Endometrial microvascular endothelial cells (primary cell): Measurements from ENCODE around the gene NPAS4. TPM values are rescaled to one million over a fixed set of nuclear protein-coding genes. Genes with fewer than 3 reads are reported as not detected.
"Not testable (repeated sequence)": the region's sequence is repeated elsewhere in the genome, so short reads cannot be mapped to it uniquely, and the experiment has no call there.

ENCODE experiments used
- in situ Hi-C: cut with HindIII; loops from 2 replicates; pipeline ENCODE4 v1.10.0; 2017; ENCODE audit warnings: low sequenced_read_pairs, low pct_unique_long_range_greater_than_20kb; ENCODE audit errors: inconsistent ontology term
- total RNA-seq: library from RNA; depleted of rRNA; stranded (reverse); fragments of >200 nt; gene quantifications from one replicate; pipeline ENCODE4 v1.2.3, GENCODE V29; 2015; ENCODE audit errors: inconsistent ontology term

The NPAS4 gene
- not detected for total RNA-seq

DNA sequence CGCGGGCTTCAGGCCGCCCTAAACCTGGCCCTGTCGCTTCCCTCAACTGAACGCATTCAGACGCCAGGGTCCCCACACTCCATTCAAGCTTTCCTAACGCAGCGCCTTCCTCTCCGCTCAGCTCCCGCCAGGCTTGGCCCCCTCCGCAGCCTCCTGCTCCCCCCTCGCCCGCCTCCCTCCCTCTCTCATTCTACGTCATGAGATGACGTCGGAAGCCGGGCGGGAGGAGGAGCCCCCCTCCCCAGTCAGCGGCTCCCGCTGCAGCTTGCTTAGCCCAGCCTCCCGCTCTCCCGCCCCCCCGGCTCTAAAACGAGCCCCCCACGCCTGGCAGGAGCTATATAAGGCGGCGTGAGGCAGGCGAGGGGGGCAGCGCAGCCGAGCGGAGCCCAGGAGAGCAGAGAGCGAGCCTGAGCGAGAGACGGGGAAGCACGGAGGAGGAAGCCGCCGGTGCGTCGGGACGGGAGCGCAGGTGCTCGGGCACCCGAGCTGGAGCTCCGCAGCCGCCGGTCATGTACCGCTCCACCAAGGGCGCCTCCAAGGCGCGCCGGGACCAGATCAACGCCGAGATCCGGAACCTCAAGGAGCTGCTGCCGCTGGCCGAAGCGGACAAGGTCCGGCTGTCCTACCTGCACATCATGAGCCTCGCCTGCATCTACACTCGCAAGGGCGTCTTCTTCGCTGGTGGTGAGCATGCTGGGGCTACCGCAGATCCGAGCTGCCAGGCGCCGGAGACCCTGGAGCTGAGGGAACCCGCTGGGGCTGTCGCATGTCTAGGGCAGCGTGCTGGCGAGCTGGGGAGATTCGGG is at the start of gene NPAS4:
Gene NPAS4, plus strand, starts transcription at position 365 of the 806 bp plus-strand sequence. Its CDS starts 145 bp downstream, at position 510.
- in situ Hi-C loops, result loop anchor here (25.0 kb wide), 1 partner anchor 266 kb away; the partner anchor contains the start of gene RBM4B

DNA sequence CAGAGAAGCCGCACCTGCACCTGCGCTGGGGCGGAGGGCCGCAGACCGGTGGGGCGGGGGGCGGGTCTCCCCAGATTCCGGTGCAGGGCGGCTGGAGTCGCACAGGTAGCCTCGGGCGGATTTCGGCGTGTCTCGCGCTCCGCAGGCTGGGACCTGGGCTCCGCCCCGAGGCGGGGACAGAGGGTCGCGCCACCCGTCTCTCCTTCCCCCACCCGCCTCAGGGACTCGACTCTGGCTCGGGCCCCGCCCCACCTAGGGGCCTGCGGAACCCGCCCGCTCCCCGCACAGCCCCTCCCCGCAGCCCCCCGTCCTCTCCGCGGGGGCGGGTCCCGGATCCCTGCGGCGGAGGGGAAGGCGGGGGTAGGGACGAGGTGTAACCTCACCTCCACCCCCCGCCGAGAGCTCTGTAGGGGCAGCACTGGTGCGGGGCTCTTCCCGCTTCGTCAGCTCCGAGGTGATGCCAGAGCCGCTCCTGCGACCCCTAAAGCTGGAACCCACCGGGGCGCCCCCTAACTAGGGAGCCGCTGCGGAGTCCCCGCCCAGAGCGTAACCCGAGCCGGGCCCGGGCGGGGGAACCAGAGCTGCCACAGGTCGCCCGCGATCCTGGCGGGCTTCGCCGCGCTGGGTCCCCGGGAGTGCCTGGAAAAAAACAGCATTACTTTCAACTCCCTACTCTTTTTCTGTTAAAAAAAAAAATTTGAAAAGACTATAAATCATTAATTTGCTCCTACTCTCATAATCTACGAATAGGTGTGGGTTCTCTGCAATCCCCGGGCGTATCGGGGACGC is 49.0 kb upstream of the NPAS4 start, which contains the start of gene SLC29A2:
Gene SLC29A2, minus strand, starts transcription at position 134 of the 789 bp plus-strand sequence. CDS start 169 bp downstream, outside the sequence.
- in situ Hi-C loops, result no loop called here

DNA sequence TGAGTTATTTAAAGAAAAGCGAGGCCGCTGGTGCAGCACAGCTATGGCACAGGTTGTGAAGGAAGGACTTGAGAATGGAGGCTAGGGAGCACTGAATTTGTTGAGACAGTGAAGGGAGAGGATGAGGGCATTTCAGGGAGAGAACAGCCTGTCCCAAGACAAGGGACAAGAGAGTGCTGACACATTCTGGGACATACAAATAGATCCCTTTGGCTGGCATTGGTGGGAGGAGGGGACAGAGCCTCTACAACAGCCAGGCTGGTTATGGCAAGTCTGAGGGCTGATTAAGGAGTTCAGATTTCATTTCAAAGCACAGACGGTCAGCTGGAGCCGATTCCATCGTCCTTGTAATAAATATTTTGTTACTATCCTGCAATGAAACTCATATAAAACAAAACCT is 47.6 kb upstream of the NPAS4 start:
- in situ Hi-C loops, result no loop called here

- in situ Hi-C loops, result not testable (repeated sequence)
Measured at GRCh38 chr11:66373690-66374287, 47.0 kb upstream of the NPAS4 start.

GRCh38 chr11:66380264-66380663 is 40.6 kb upstream of the NPAS4 start:
- in situ Hi-C loops, result not testable (repeated sequence)

GRCh38 chr11:66384316-66384715 is 36.5 kb upstream of the NPAS4 start:
- in situ Hi-C loops, result not testable (repeated sequence)

DNA sequence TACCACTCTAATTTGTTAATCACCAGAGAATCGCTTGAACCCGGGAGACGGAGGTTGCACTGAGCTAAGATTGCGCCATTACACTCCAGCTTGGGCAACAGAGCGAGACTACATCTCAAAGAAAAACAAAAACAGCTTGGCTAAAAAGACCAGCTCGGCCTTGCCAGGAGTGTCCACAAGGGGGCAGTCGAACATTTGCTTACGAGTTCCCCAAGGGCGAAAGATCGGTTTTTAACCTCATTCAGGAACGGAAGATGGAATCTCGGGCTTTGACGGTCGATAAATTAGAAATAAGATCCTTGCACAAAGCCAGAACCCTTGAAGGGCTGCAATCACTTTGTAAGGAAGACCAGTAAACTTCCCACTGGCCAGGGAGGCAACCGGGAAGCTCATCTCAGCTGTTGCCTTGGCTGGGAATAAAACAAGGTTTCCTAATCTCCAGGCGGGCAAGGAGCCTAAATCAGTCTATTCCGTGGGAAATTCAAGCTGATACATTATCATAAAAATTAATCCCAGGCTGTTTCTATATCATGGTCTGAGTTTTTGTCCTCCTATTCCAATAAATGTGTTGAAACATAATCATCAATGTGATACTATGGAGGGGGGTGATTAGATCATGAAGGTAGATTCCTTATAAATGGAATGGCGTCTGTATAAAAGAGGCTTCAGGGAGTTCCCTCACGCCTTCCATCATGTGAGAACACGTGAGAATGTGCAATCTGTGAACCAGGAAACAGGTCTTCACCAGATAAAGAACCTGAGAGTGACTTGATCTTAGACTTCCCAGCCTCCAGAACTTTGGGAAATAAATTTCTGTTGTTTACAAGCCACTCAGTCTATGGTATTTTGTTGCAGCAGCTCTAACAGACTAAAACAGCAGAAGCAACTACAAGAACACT is 34.4 kb upstream of the NPAS4 start:
- in situ Hi-C loops, result no loop called here

GRCh38 chr11:66388780-66389386 is 32.0 kb upstream of the NPAS4 start:
- in situ Hi-C loops, result no loop called here

DNA sequence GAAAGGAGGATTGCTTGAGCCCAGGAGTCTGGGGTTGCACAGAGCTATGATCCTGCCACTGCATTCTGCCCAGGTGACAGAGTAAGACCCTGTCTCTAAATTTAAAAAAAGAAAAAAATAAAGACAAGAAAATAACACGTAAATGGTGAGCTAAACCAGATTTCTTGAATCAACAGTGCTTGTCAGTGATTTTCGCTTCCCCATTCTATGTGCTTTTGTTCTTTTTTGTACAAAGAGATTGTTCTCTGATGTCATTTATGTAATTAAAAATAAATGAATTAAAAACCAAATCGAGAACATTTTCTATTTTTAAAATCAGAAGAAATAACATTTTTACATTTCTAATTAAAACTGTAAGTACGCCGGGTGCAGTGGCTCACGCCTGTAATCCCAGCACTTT is 29.5 kb upstream of the NPAS4 start:
- in situ Hi-C loops, result no loop called here

DNA sequence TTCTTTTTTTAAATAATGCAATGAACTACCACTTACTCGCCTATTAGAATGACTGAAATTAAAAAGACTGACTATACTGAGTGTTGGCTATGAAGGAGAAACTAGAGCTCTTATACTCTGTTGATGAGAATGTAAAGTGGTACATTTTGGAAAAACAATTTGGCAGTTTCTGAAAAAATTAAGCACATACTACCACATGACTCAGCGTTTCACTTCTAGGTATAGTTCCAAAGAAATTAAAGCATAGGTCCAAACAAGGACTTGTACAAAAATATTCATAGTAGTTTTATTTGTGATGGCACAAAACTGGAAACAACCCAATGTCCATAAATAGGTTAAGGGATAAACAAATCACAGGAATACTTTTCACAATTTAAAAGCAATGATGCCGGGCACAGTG is 26.9 kb upstream of the NPAS4 start:
- in situ Hi-C loops, result no loop called here

DNA sequence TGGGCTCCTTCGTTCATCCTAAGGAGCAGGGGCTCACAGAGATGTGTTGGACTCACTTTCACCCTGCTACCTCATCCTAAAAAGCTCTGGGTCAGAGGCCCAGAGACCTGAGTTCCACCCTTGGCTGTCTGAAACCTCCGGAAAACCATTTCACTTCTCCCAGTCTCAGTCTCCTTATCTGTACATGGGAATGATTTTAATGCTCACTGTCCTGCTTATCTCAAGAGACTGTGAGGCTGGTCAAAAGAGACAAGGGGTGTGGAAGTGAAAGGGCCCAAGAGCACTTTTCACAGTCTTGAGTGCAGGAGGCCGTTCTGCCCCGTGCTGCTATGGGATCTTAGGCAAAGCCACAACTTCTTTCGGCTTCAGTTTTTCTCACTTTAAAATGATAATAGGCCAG is 13.2 kb upstream of the NPAS4 start:
- in situ Hi-C loops, result loop anchor here (25.0 kb wide), 1 partner anchor 280 kb away; the partner anchor contains the start of gene RBM4B

- in situ Hi-C loops, result loop anchor here (25.0 kb wide), 1 partner anchor 279 kb away; the partner anchor contains the start of gene RBM4B
Measured at GRCh38 chr11:66408488-66409214, 12.2 kb upstream of the NPAS4 start.

- in situ Hi-C loops, result loop anchor here (25.0 kb wide), 1 partner anchor 278 kb away; the partner anchor contains the start of gene RBM4B
Measured at GRCh38 chr11:66409226-66409625, 11.6 kb upstream of the NPAS4 start.

- in situ Hi-C loops, result loop anchor here (25.0 kb wide), 1 partner anchor 277 kb away; the partner anchor contains the start of gene RBM4B
Measured at GRCh38 chr11:66410191-66410590, 10.6 kb upstream of the NPAS4 start.

DNA sequence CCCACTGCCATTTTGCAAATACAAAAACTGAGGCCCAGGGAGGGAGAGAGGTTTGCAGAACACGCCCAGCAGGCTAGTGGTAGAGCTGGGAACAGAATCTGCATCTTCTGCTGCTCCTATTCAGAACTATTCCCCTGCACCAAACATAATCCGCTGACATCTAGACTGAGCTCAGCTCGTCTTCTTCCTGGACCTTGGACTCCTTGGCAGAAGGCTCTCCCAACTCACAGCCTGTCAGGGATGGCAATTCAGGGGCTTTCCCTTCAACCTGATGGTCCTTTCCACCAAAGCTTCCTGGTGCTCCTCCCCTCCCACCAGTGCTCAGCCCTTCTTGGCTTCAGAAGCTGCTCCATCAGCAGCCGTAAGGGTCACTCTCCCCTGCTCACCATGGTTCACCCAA is 9.5 kb upstream of the NPAS4 start:
- in situ Hi-C loops, result loop anchor here (25.0 kb wide), 1 partner anchor 276 kb away; the partner anchor contains the start of gene RBM4B

GRCh38 chr11:66412110-66412509 is 8.7 kb upstream of the NPAS4 start:
- in situ Hi-C loops, result loop anchor here (25.0 kb wide), 1 partner anchor 275 kb away; the partner anchor contains the start of gene RBM4B

GRCh38 chr11:66413167-66413566 is 7.7 kb upstream of the NPAS4 start:
- in situ Hi-C loops, result loop anchor here (25.0 kb wide), 1 partner anchor 274 kb away; the partner anchor contains the start of gene RBM4B
